ENCODE results near the gene KRT14. TPM values are rescaled to one million over a fixed set of nuclear protein-coding genes. Genes with fewer than 3 reads are reported as not detected.

Gene KRT14
- total RNA-seq, 2 experiments from 2014 or later = not detected

DNA sequence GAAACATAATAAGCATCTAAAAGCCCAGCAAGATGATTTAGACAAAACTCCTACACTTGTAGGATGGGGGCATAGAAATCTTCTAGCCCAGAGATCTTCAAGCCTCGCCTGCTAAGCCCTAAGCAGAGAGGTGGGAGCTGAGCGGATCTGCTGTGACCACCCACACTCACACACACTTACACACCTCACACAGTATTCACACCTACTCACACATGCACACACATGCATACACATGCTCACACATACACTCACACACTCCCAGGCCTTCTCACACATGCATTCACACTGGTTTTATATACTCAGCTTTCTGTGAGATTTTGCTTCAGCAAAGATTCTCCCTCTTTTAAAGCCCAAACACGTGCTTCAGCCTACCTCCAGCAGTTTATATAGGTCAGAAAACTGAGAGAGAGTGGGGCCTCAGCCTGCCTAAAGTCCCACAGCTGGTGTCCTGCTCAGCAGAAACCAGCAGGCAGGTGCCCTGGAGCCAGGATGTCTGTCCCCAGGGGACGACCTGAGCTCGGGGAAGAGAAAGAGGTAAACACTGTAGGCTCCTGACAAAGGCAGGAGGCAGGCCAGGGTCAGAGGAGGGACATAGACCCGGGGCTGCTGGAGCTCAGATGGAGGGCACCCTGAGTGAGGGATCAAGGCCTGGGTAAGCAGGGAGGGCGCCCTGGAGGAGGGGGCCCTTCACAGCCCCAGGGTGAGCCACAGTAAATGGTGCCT is 46.6 kb downstream of the KRT14 start:
- peaks cover 18% of the 10 kb centered on the region for H3K27me3 Mint-ChIP-seq
- H3K4me1 Mint-ChIP-seq = no peaks in the 10 kb centered on the region
- H3K27ac Mint-ChIP-seq = no peak overlapping the region
- no peaks in the 10 kb centered on the region for H3K9me3 Mint-ChIP-seq (ENCODE audit: low read depth)
- H3K4me3 Mint-ChIP-seq = no peak overlapping the region
- CTCF ChIA-PET = interaction anchor here (1.6 to 2.5 kb wide), 3 partner anchors 9 to 123 kb away, joined by 5 to 13 read pairs (median 13); no protein-coding TSS in a partner anchor
- DNase-seq = no peak
- ATAC-seq = no peak
- no peaks in the 10 kb centered on the region for H3K36me3 Mint-ChIP-seq

DNA sequence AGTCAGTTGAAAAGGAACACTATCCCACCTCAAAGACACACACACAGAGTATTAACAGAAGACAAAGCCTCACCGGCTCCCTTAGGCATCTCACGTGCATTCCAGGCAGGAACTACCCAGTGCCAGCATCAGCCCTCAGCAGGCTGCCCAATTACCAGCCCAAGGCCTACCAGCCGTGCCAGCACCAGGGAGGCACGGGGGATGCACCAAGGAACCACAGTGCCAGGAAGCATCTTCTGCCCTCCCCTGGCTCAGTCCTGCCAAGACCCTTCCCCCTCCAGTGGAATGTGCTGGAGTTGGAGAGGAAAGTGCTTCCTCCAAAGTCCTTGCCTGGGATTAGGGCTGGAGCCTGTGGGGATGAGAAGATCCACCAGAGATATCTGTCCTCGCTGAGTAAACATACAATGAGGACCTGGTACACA is 47.6 kb downstream of the KRT14 start:
- DNase-seq (no peak), ATAC-seq (no peak)
- H3K36me3 Mint-ChIP-seq = no peaks in the 10 kb centered on the region
- CTCF ChIA-PET = no interaction called here
- no peak overlapping the region for H3K27ac Mint-ChIP-seq
- no peak overlapping the region for H3K4me3 Mint-ChIP-seq
- no peaks in the 10 kb centered on the region for H3K4me1 Mint-ChIP-seq
- H3K9me3 Mint-ChIP-seq (ENCODE audit: low read depth) = no peaks in the 10 kb centered on the region
- H3K27me3 Mint-ChIP-seq = peaks cover 18% of the 10 kb centered on the region

- no peak overlapping the region for H3K4me3 Mint-ChIP-seq
- no peaks in the 10 kb centered on the region for H3K9me3 Mint-ChIP-seq (ENCODE audit: low read depth)
- no peaks in the 10 kb centered on the region for H3K36me3 Mint-ChIP-seq
- no peak overlapping the region for H3K27ac Mint-ChIP-seq
- CTCF ChIA-PET = interaction anchor here (0.6 to 0.8 kb wide), 2 partner anchors 44 to 122 kb away, joined by 3 read pairs; no protein-coding TSS in a partner anchor
- H3K27me3 Mint-ChIP-seq = peaks cover 21% of the 10 kb centered on the region
- no peaks in the 10 kb centered on the region for H3K4me1 Mint-ChIP-seq
- ATAC-seq (no peak), DNase-seq (no peak)
These were observed 48.1 kb downstream of the KRT14 start for GRCh38 chr17:41538565-41538991.

GRCh38 chr17:41537990-41538389 is 48.7 kb downstream of the KRT14 start:
- Mint-ChIP-seq H3K4me3 (no peak overlapping the region), H3K27me3 (peaks cover 22% of the 10 kb centered on the region), H3K36me3 (no peaks in the 10 kb centered on the region), H3K4me1 (no peaks in the 10 kb centered on the region), H3K27ac (no peak overlapping the region), H3K9me3 (ENCODE audit: low read depth) (no peaks in the 10 kb centered on the region)
- DNase-seq (no peak), ATAC-seq (no peak)
- CTCF ChIA-PET = interaction anchor here (0.6 to 0.8 kb wide), 2 partner anchors 43 to 122 kb away, joined by 3 read pairs; no protein-coding TSS in a partner anchor

- no peak for DNase-seq
- H3K27ac Mint-ChIP-seq = no peak overlapping the region
- CTCF ChIA-PET = no interaction called here
- H3K36me3 Mint-ChIP-seq = no peaks in the 10 kb centered on the region
- peaks cover 22% of the 10 kb centered on the region for H3K27me3 Mint-ChIP-seq
- no peaks in the 10 kb centered on the region for H3K4me1 Mint-ChIP-seq
- H3K9me3 Mint-ChIP-seq (ENCODE audit: low read depth) = no peaks in the 10 kb centered on the region
- no peak overlapping the region for H3K4me3 Mint-ChIP-seq
- ATAC-seq = no peak
These were observed 49.1 kb downstream of the KRT14 start for GRCh38 chr17:41537614-41537954.

- no peak overlapping the region for H3K4me3 Mint-ChIP-seq
- no peaks in the 10 kb centered on the region for H3K4me1 Mint-ChIP-seq
- CTCF ChIA-PET = interaction anchor here (0.9 to 1.2 kb wide), 3 partner anchors 12 to 43 kb away, joined by 3 to 5 read pairs (median 3); no protein-coding TSS in a partner anchor
- H3K9me3 Mint-ChIP-seq (ENCODE audit: low read depth) = no peaks in the 10 kb centered on the region
- H3K36me3 Mint-ChIP-seq = no peaks in the 10 kb centered on the region
- ATAC-seq (no peak), DNase-seq (no peak)
- no peak overlapping the region for H3K27ac Mint-ChIP-seq
- peaks cover 26% of the 10 kb centered on the region for H3K27me3 Mint-ChIP-seq
These were observed 49.7 kb downstream of the KRT14 start for GRCh38 chr17:41536741-41537613.

GRCh38 chr17:41535764-41536481 is 50.8 kb downstream of the KRT14 start:
- no peak overlapping the region for H3K4me3 Mint-ChIP-seq
- ATAC-seq (no peak), DNase-seq (no peak)
- no peaks in the 10 kb centered on the region for H3K9me3 Mint-ChIP-seq (ENCODE audit: low read depth)
- H3K36me3 Mint-ChIP-seq = no peaks in the 10 kb centered on the region
- CTCF ChIA-PET = interaction anchor here (0.9 to 4.0 kb wide), 4 partner anchors 13 to 44 kb away, joined by 3 to 23 read pairs (median 4); no protein-coding TSS in a partner anchor
- no peak overlapping the region for H3K27ac Mint-ChIP-seq
- peaks cover 30% of the 10 kb centered on the region for H3K27me3 Mint-ChIP-seq
- H3K4me1 Mint-ChIP-seq = no peaks in the 10 kb centered on the region

GRCh38 chr17:41534899-41535546 is 51.7 kb downstream of the KRT14 start:
- no peaks in the 10 kb centered on the region for H3K4me1 Mint-ChIP-seq
- no peaks in the 10 kb centered on the region for H3K36me3 Mint-ChIP-seq
- H3K27me3 Mint-ChIP-seq = peaks cover 39% of the 10 kb centered on the region
- no peaks in the 10 kb centered on the region for H3K9me3 Mint-ChIP-seq (ENCODE audit: low read depth)
- DNase-seq = no peak
- no peak overlapping the region for H3K27ac Mint-ChIP-seq
- H3K4me3 Mint-ChIP-seq = no peak overlapping the region
- ATAC-seq = no peak
- CTCF ChIA-PET = interaction anchor here (4.0 kb wide), 1 partner anchor 14 kb away, joined by 23 read pairs; no protein-coding TSS in a partner anchor

DNA sequence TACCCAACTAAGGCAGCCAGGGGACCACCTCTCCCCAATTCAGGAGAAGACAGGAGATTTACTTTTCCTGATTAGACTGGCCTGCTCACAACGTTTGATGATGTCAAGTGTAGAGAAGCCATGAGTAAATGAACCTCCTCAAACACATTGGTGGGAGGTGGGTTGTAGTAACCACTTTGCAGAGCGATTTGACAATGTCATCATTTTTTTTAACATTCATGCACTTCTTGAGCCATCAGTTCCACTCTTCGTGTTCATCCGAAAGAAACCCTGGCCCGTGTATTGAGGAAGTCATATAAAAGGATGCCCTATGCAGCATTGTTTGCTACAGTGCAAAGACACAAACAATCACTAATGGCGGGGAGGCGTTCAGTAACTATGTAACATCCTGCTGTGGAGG is 53.1 kb downstream of the KRT14 start:
- ATAC-seq = no peak
- H3K4me3 Mint-ChIP-seq = no peak overlapping the region
- no peaks in the 10 kb centered on the region for H3K4me1 Mint-ChIP-seq
- H3K36me3 Mint-ChIP-seq = no peaks in the 10 kb centered on the region
- H3K9me3 Mint-ChIP-seq (ENCODE audit: low read depth) = no peaks in the 10 kb centered on the region
- H3K27ac Mint-ChIP-seq = no peak overlapping the region
- CTCF ChIA-PET = interaction anchor here (4.0 kb wide), 1 partner anchor 15 kb away, joined by 23 read pairs; no protein-coding TSS in a partner anchor
- peaks cover 51% of the 10 kb centered on the region for H3K27me3 Mint-ChIP-seq
- no peak for DNase-seq

DNA sequence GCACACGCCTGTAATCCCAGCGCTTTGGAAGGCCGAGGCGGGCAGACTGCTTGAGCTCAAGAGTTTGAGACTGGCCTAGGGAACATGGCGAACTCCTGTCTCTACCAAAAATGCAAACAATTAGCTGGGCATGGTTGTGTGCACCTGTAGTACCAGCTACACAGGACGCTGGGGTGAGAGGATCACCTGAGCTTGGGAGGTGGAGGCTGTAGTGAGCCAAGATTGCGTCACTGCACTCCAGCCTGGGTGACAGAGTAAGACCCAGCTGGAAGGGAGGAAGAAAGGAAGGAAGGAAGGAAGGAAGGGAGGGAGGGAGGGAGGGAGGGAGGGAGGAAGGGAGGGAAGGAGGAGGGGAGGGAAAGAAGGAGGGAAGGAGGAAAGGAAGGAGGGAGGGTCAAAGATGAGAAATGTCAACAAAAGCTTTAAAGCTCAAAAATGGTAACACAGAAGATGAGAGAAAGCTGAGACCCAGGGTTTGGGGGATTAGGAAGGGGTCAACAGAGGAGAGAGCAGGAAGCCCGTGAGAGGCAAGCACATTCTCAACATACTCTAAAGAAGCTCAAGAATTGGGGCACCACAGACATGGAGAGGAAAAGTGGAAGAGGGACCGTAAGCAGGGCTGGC is 53.6 kb downstream of the KRT14 start:
- H3K27me3 Mint-ChIP-seq = peaks cover 57% of the 10 kb centered on the region
- DNase-seq = no peak

More for the DNA sequence above, 53.6 kb downstream of the KRT14 start:
- no peaks in the 10 kb centered on the region for H3K36me3 Mint-ChIP-seq
- no peak overlapping the region for H3K27ac Mint-ChIP-seq
- H3K9me3 Mint-ChIP-seq (ENCODE audit: low read depth) = no peaks in the 10 kb centered on the region
- H3K4me3 Mint-ChIP-seq = no peak overlapping the region
- H3K4me1 Mint-ChIP-seq = no peaks in the 10 kb centered on the region
- no peak for ATAC-seq
- CTCF ChIA-PET = interaction anchor here (4.0 kb wide), 1 partner anchor 16 kb away, joined by 23 read pairs; no protein-coding TSS in a partner anchor
